B cell (primary cell): ENCODE measurements around the gene CNKSR2. TPM values are rescaled to one million over a fixed set of nuclear protein-coding genes. Genes with fewer than 3 reads are reported as not detected.

ENCODE experiments used
- ATAC-seq: fragments of 200-7000 bp; cut with Tn5 transposase; one replicate; pipeline ENCODE4 v1.10.0; 2021; ENCODE audit warnings: low read depth, mild to moderate bottlenecking, moderate number of reproducible peaks, moderate library complexity
- CTCF ChIA-PET: fragments of 350-600 bp; sonication (Branson Sonifier 250); formaldehyde crosslinking; loops from one replicate; lab custom pipeline; 2021; ENCODE audit warnings: antibody characterized with exemption, inconsistent platforms; lab: Charles Lee
- POLR2A ChIA-PET: fragments of 350-600 bp; sonication (Branson Sonifier 250); formaldehyde crosslinking; loops from one replicate; lab custom pipeline; 2021; ENCODE audit warnings: antibody characterized with exemption; lab: Charles Lee
- DNase-seq: peaks from one replicate; pipeline ENCODE4 v3.0.0; 2013
- H2AFZ ChIP-seq: 2 replicates; pipeline ENCODE4 v1.6.1; 2012; ENCODE audit warnings: mild to moderate bottlenecking, low read depth, low read length; ENCODE audit not compliant: insufficient read depth, poor library complexity, severe bottlenecking
- H3K27ac ChIP-seq, 2 donors: 1 replicate in 1 of 2; 2 replicates in 1 of 2; pipeline ENCODE4 v1.5.1; 2012 to 2013; ENCODE audit warnings: low read length in 2 of 2, mild to moderate bottlenecking in 2 of 2, moderate library complexity in 1 of 2
- H3K27me3 ChIP-seq, 4 experiments: fragments of 200-600 bp in 1 of 4; sonication (generic) in 1 of 4; replicated peaks in 1 of 4; 1 replicate in 2 of 4; 2 replicates in 2 of 4; pipeline versions ENCODE4 v1.6.1 to v1.7.0; 2013 to 2016; ENCODE audit warnings: low read length in 3 of 4, mild to moderate bottlenecking in 2 of 4, mixed read lengths in 1 of 4, moderate library complexity in 1 of 4; ENCODE audit not compliant: insufficient read depth in 4 of 4, control insufficient read depth in 3 of 4; ENCODE audit errors: control extremely low read depth in 1 of 4
- H3K36me3 ChIP-seq, 2 experiments: replicated peaks in 1 of 2; 1 replicate in 1 of 2; 2 replicates in 1 of 2; pipeline versions ENCODE4 v1.6.1 to v1.7.1; 2013; ENCODE audit warnings: low read length in 1 of 2; ENCODE audit not compliant: insufficient read depth in 2 of 2, control insufficient read depth in 1 of 2; ENCODE audit errors: control extremely low read depth in 1 of 2, extremely low read depth in 1 of 2
- H3K4me1 ChIP-seq, 2 donors: fragments of 200-600 bp in 1 of 2; sonication (generic) in 1 of 2; 1 replicate in 1 of 2; 2 replicates in 1 of 2; pipeline versions ENCODE4 v1.5.1 to v1.6.1; 2013 to 2017; ENCODE audit warnings: low read length in 2 of 2; ENCODE audit not compliant: control insufficient read depth in 2 of 2, insufficient read depth in 2 of 2
- H3K4me2 ChIP-seq: replicated peaks from 2 replicates; pipeline ENCODE3; 2012; ENCODE audit warnings: mild to moderate bottlenecking, low read depth, low read length; ENCODE audit not compliant: poor library complexity, severe bottlenecking
- H3K4me3 ChIP-seq, 5 experiments: fragments of 200-600 bp in 1 of 5; sonication (generic) in 1 of 5; 1 replicate in 3 of 5; 2 replicates in 2 of 5; pipeline versions ENCODE4 v1.5.1 to v1.7.0; 2011 to 2016; ENCODE audit warnings: low read length in 4 of 5, mild to moderate bottlenecking in 4 of 5, low read depth in 2 of 5, control low read depth in 1 of 5, moderate library complexity in 1 of 5; ENCODE audit not compliant: insufficient read depth in 1 of 5; ENCODE audit errors: control extremely low read depth in 1 of 5, extremely low read depth in 1 of 5
- H3K79me2 ChIP-seq: fragments of 200-600 bp; sonication (generic); one replicate; pipeline ENCODE4 v1.6.0; 2016; ENCODE audit warnings: low read length; ENCODE audit not compliant: control insufficient read depth, insufficient read depth
- H3K9ac ChIP-seq: fragments of 200-600 bp; sonication (generic); 2 replicates; pipeline ENCODE4 v1.6.1; 2017; ENCODE audit warnings: mild to moderate bottlenecking, low read length, moderate library complexity
- H3K9me3 ChIP-seq, 3 donors: one replicate each; pipeline versions ENCODE4 v1.6.1 to v1.7.1; 2013; ENCODE audit warnings: low read length in 2 of 3; ENCODE audit not compliant: control insufficient read depth in 2 of 3, insufficient read depth in 1 of 3; ENCODE audit errors: control extremely low read depth in 1 of 3
- H4K20me1 ChIP-seq: 2 replicates; pipeline ENCODE4 v1.6.0; 2012; ENCODE audit warnings: mild to moderate bottlenecking, low read length; ENCODE audit not compliant: insufficient read depth, control insufficient read depth, poor library complexity, severe bottlenecking
- H3K27ac Mint-ChIP-seq: one replicate; pipeline ENCODE4 v1.8.0; 2021; ENCODE audit warnings: mixed read lengths
- H3K27me3 Mint-ChIP-seq: one replicate; pipeline ENCODE4 v1.8.0; 2021; ENCODE audit warnings: mixed read lengths
- H3K4me1 Mint-ChIP-seq: one replicate; pipeline ENCODE4 v1.8.0; 2021; ENCODE audit warnings: mixed read lengths
- H3K4me3 Mint-ChIP-seq: one replicate; pipeline ENCODE4 v1.8.0; 2021; ENCODE audit warnings: mixed read lengths
- H3K9me3 Mint-ChIP-seq: one replicate; pipeline ENCODE4 v1.8.0; 2022; ENCODE audit warnings: mixed read lengths; ENCODE audit not compliant: insufficient read depth
- EZH2 ChIP-seq: IDR thresholded peaks from 2 replicates; pipeline ENCODE4 v1.6.1; 2012; ENCODE audit warnings: borderline replicate concordance, low read depth, mild to moderate bottlenecking, moderate library complexity, low read length; ENCODE audit not compliant: insufficient read depth, poor library complexity, severe bottlenecking
- WGBS: methylation state at CpG from one replicate; pipeline ENCODE4 v1.1.5; 2013; ENCODE audit warnings: missing lambda C conversion rate; ENCODE audit not compliant: insufficient coverage; 5-methylcytosine and 5-hydroxymethylcytosine counted together
- intact Hi-C: fragments of 100-400 bp; cut with micrococcal nuclease; formaldehyde crosslinking; loops from one replicate; pipeline ENCODE4 v1.10.0; 2022
- polyA plus RNA-seq: library from polyadenylated mRNA; depleted of rRNA; stranded (reverse); fragments of >200 nt; gene quantifications from 2 replicates; pipeline ENCODE4 v1.2.3, GENCODE V29; 2012
- total RNA-seq, 2 donors: library from RNA; stranded (reverse); fragments of 120-200 nt in 1 of 2; gene quantifications; 1 replicate in 1 of 2; 2 replicates in 1 of 2; pipeline versions ENCODE4 v1.2.3 to v1.2.4, GENCODE V29; 2013 to 2022
- TF ChIP-seq, protein P1 (sequence below): fragments of 200-600 bp; IDR thresholded peaks from one replicate; pipeline ENCODE4 v1.8.0; 2022; ENCODE audit warnings: antibody characterized with exemption, mild to moderate bottlenecking

The CNKSR2 gene
- total and polyA plus RNA-seq, 2 donors (not counting 1 experiment from before 2014, with no cell fraction given) = 11.5 to 18.8 TPM

DNA sequence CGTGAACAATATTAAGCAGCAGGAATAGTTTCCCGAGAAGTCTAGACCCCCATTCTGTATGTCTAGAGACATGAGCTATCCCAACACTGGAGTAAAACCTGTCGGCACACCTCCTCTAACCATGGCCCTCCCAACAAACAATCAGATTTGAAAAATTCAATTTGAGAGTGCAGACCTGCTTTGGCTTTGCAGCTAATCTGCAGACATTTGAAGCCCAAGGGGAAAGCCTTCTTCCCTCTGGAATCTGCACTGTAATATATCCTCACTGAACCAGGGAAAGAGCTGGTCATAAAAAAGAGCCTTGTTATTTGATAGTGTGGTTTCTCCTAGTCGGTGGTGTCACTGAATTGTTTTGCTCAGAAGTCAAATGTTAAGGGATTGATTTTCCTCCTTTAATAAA is 328.5 kb downstream of the CNKSR2 start:
- no peak for DNase-seq
- H3K27ac Mint-ChIP-seq = no peak overlapping the region
- ATAC-seq = no peak
- TF ChIP-seq EZH2 = no peak
- TF ChIP-seq, protein P1, sequence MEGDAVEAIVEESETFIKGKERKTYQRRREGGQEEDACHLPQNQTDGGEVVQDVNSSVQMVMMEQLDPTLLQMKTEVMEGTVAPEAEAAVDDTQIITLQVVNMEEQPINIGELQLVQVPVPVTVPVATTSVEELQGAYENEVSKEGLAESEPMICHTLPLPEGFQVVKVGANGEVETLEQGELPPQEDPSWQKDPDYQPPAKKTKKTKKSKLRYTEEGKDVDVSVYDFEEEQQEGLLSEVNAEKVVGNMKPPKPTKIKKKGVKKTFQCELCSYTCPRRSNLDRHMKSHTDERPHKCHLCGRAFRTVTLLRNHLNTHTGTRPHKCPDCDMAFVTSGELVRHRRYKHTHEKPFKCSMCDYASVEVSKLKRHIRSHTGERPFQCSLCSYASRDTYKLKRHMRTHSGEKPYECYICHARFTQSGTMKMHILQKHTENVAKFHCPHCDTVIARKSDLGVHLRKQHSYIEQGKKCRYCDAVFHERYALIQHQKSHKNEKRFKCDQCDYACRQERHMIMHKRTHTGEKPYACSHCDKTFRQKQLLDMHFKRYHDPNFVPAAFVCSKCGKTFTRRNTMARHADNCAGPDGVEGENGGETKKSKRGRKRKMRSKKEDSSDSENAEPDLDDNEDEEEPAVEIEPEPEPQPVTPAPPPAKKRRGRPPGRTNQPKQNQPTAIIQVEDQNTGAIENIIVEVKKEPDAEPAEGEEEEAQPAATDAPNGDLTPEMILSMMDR = no peak
- H3K4me3 Mint-ChIP-seq = no peak overlapping the region
- 100% methylated on average over 1 of the region's 4 CpGs for WGBS
- ChIA-PET POLR2A (no interaction called here), CTCF (no interaction called here)
- Histone ChIP-seq H3K4me2 (no peak overlapping the region), H3K4me1 (peaks cover 7 to 9% of the 10 kb centered on the region in 2 donors), H3K27ac (no peak overlapping the region), H2AFZ (no peak overlapping the region), H3K36me3 (no peaks in the 10 kb centered on the region), H3K79me2 (no peaks in the 10 kb centered on the region), H4K20me1 (no peaks in the 10 kb centered on the region), H3K9ac (no peak overlapping the region), H3K9me3 (peaks cover 0 to 3% (median 0%) of the 10 kb centered on the region in 3 donors), H3K27me3 (no peaks in the 10 kb centered on the region), H3K4me3 (no peak overlapping the region)
- intact Hi-C loops = no loop called here
- H3K9me3 Mint-ChIP-seq = no peaks in the 10 kb centered on the region
- H3K4me1 Mint-ChIP-seq = peaks cover 15% of the 10 kb centered on the region
- no peaks in the 10 kb centered on the region for H3K27me3 Mint-ChIP-seq
